GM12878 (cell line): ENCODE measurements around the gene ARMC3. TPM values are rescaled to one million over a fixed set of nuclear protein-coding genes. Genes with fewer than 3 reads are reported as not detected.

Source experiments
- ATAC-seq: fragments of 200-7000 bp; cut with Tn5 transposase; 3 replicates; pipeline ENCODE4 v1.9.1; 2020; ENCODE audit warnings: mild to moderate bottlenecking, moderate library complexity
- BruUV-seq: library from RNA; stranded (reverse); fragments of 400-500 nt; replicated peaks from 2 replicates; lab custom pipeline; 2021; lab: Mats Ljungman, UMichigan
- CTCF ChIA-PET: fragments of 300-600 bp; sonication (Branson Sonifier 250); formaldehyde crosslinking; extraction: SDS; loops from one replicate; lab custom pipeline; 2021; ENCODE audit warnings: inconsistent platforms; lab: Yijun Ruan, JAX
- POLR2A ChIA-PET: fragments of 350-600 bp; formaldehyde crosslinking; extraction: SDS; loops from one replicate; lab custom pipeline; 2021; ENCODE audit warnings: inconsistent platforms; lab: Charles Lee
- RAD21 ChIA-PET: fragments of 300-600 bp; sonication (Branson Sonifier 250); formaldehyde crosslinking; loops from one replicate; lab custom pipeline; 2023; ENCODE audit warnings: antibody characterized with exemption; ENCODE audit not compliant: unreplicated experiment; lab: Charles Lee
- SMC1A ChIA-PET: fragments of 300-600 bp; sonication (Branson Sonifier 250); formaldehyde crosslinking; loops from one replicate; lab custom pipeline; 2023; ENCODE audit not compliant: unreplicated experiment, uncharacterized antibody; lab: Charles Lee
- DNase-seq: peaks from one replicate; pipeline ENCODE4 v3.0.0-alpha.2; 2011; ENCODE audit warnings: low read depth, low spot score
- FAIRE-seq: peaks from 3 replicates; lab custom pipeline; 2011; peaks lifted over from hg19 to GRCh38; lab: Jason Lieb, UNC
- H2AFZ ChIP-seq: 2 replicates; pipeline ENCODE4 v1.6.0; 2011; ENCODE audit warnings: low read depth, low read length, control low read depth; ENCODE audit not compliant: control insufficient read depth
- H3K27ac ChIP-seq: 2 replicates; pipeline ENCODE4 v1.5.1; 2011; ENCODE audit warnings: control low read depth; ENCODE audit not compliant: control insufficient read depth, insufficient read depth
- H3K27me3 ChIP-seq, 2 experiments: replicated peaks in 1 of 2; 2 replicates each; pipeline versions ENCODE4 v1.6.0 to v1.6.1; 2011; ENCODE audit warnings: low read length in 1 of 2; ENCODE audit not compliant: control insufficient read depth in 2 of 2, insufficient read depth in 2 of 2
- H3K36me3 ChIP-seq, 2 experiments: 2 replicates each; pipeline ENCODE4 v1.5.1; 2011; ENCODE audit warnings: low read length in 1 of 2; ENCODE audit not compliant: control insufficient read depth in 2 of 2, insufficient read depth in 2 of 2
- H3K4me1 ChIP-seq: 2 replicates; pipeline ENCODE4 v1.6.1; 2011; ENCODE audit warnings: mild to moderate bottlenecking, low read length, moderate library complexity, mixed read lengths; ENCODE audit not compliant: control insufficient read depth, insufficient read depth
- H3K4me2 ChIP-seq: 2 replicates; pipeline ENCODE4 v1.6.0; 2011; ENCODE audit warnings: control low read depth; ENCODE audit not compliant: control insufficient read depth, insufficient read depth
- H3K4me3 ChIP-seq: fragments of 200-600 bp; sonication (generic); 2 replicates; pipeline ENCODE4 v1.5.1; 2016
- H3K79me2 ChIP-seq: 2 replicates; pipeline ENCODE4 v1.6.0; 2011; ENCODE audit warnings: low read length; ENCODE audit not compliant: control insufficient read depth, insufficient read depth
- H3K9ac ChIP-seq: 2 replicates; pipeline ENCODE4 v1.8.0; 2011; ENCODE audit warnings: low read length, control low read depth, mixed read lengths; ENCODE audit not compliant: control insufficient read depth, insufficient read depth
- H3K9me3 ChIP-seq: replicated peaks from 3 replicates; pipeline ENCODE4 v1.5.1; 2011; ENCODE audit warnings: mild to moderate bottlenecking, low read length; ENCODE audit not compliant: control insufficient read depth, insufficient read depth
- H4K20me1 ChIP-seq: 2 replicates; pipeline ENCODE4 v1.6.0; 2011; ENCODE audit not compliant: control insufficient read depth, insufficient read depth
- BRCA1 ChIP-seq: IDR thresholded peaks from 2 replicates; pipeline ENCODE4 v1.6.1; 2011; ENCODE audit warnings: low read depth, low read length, improper control_type of control experiment
- CEBPB ChIP-seq, 2 experiments: fragments of 150-350 bp in 1 of 2; IDR thresholded peaks; 2 replicates each; pipeline ENCODE4 v1.6.1; 2012 to 2014; ENCODE audit warnings: low read depth in 2 of 2, low read length in 2 of 2, borderline replicate concordance in 1 of 2, inconsistent platforms in 1 of 2
- EP300 ChIP-seq, 2 experiments: fragments of 150-350 bp in 1 of 2; IDR thresholded peaks; 2 replicates each; pipeline ENCODE4 v1.6.1; 2011 to 2012; ENCODE audit warnings: low read depth in 2 of 2, low read length in 2 of 2, borderline replicate concordance in 1 of 2, improper control_type of control experiment in 1 of 2, inconsistent platforms in 1 of 2; ENCODE audit not compliant: control insufficient read depth in 1 of 2
- GATAD2B ChIP-seq: fragments of 450-650 bp; conservative IDR thresholded peaks from 2 replicates; pipeline ENCODE4 v1.6.1; 2017; ENCODE audit warnings: low read depth, mild to moderate bottlenecking, moderate library complexity
- KDM1A ChIP-seq: fragments of 200-600 bp; sonication (generic); IDR thresholded peaks from 2 replicates; pipeline ENCODE4 v1.6.1; 2016; ENCODE audit warnings: borderline replicate concordance
- MEF2A ChIP-seq: IDR thresholded peaks from 2 replicates; pipeline ENCODE4 v1.6.1; 2011; ENCODE audit warnings: low read depth, mild to moderate bottlenecking, low read length, moderate library complexity; ENCODE audit not compliant: insufficient read depth
- PML ChIP-seq: IDR thresholded peaks from 2 replicates; pipeline ENCODE4 v1.6.1; 2012; ENCODE audit warnings: low read length, inconsistent platforms
- SIN3A ChIP-seq: IDR thresholded peaks from 2 replicates; pipeline ENCODE4 v1.6.1; 2012; ENCODE audit warnings: low read depth, low read length, improper control_type of control experiment
- USF2 ChIP-seq: IDR thresholded peaks from 2 replicates; pipeline ENCODE4 v1.6.1; 2011; ENCODE audit warnings: low read depth, low read length, improper control_type of control experiment, borderline replicate concordance
- ZZZ3 ChIP-seq: IDR thresholded peaks from 2 replicates; pipeline ENCODE4 v1.6.1; 2011; ENCODE audit warnings: low read depth; ENCODE audit not compliant: control insufficient read depth, insufficient read length
- WGBS: methylation state at CpG from one replicate; pipeline ENCODE4 v1.1.6; 2016; ENCODE audit warnings: low lambda C conversion rate; ENCODE audit not compliant: insufficient replicate concordance, insufficient coverage; ENCODE audit errors: missing lambda C conversion rate; 5-methylcytosine and 5-hydroxymethylcytosine counted together
- in situ Hi-C: fragments of 300-500 bp; cut with MboI; formaldehyde crosslinking; loops from 9 replicates; pipeline ENCODE4 v1.14.3; 2018; ENCODE audit warnings: mixed read lengths
- intact Hi-C: fragments of 100-400 bp; cut with micrococcal nuclease; formaldehyde crosslinking; loops from one replicate; pipeline ENCODE4 v1.14.2; 2022; ENCODE audit not compliant: unreplicated experiment
- polyA plus RNA-seq, 11 experiments: library from polyadenylated mRNA; depleted of rRNA in 4 of 11; unstranded in 6 of 11; stranded (reverse) in 5 of 11; fragments of >200 nt; fragmentation: Nextera tagmentation in 4 of 11; fragmentation: Illumina TruSeq in 1 of 11; extraction: Ambion mirVana in 4 of 11; extraction: Trizol in 1 of 11; gene quantifications; 1 replicate in 1 of 11; 2 replicates in 10 of 11; pipeline versions ENCODE4 v1.2.1 to v1.2.3, GENCODE V29; 2011 to 2016; ENCODE audit warnings: inconsistent platforms in 2 of 11, missing spikeins in 2 of 11, low read depth in 1 of 11
- total RNA-seq, 4 experiments: library from RNA; depleted of rRNA in 3 of 4; stranded (reverse); fragments of >200 nt in 3 of 4; fragmentation: Illumina TruSeq in 1 of 4; extraction: Trizol in 1 of 4; gene quantifications; 2 replicates each; pipeline versions ENCODE4 v1.2.1 to v1.2.3, GENCODE V29; 2013 to 2021
- TF ChIP-seq, protein P1 (sequence below): IDR thresholded peaks from 2 replicates; pipeline ENCODE4 v1.6.1; 2012; ENCODE audit warnings: low read depth, low read length, improper control_type of control experiment
- TF ChIP-seq, protein P2 (sequence below): fragments of 450-650 bp; IDR thresholded peaks from 2 replicates; pipeline ENCODE4 v1.6.1; 2014; ENCODE audit warnings: mild to moderate bottlenecking

ARMC3 gene
- total and polyA plus RNA-seq, 10 of the 15 experiments (the other 5 are each of a cell fraction or from before 2014, with no cell fraction given), result 0.01 to 0.06 TPM; not detected in 8

GRCh38 chr10:23037152-23037551, 109.3 kb downstream of the ARMC3 start:
- no peak overlapping the region for H3K9ac ChIP-seq
- H3K4me2 ChIP-seq, result no peak overlapping the region
- no peak overlapping the region for H3K4me3 ChIP-seq
- no TSS peak for BruUV-seq
- H3K36me3 ChIP-seq, result no peaks in the 10 kb centered on the region
- RAD21 ChIA-PET, result no interaction called here
- POLR2A ChIA-PET, result no interaction called here
- no peaks in the 10 kb centered on the region; a peak in 1 of 4 replicates for H3K27me3 ChIP-seq
- H2AFZ ChIP-seq, result no peak overlapping the region
- TF ChIP-seq PML, result no peak
- no peaks in the 10 kb centered on the region for H4K20me1 ChIP-seq
- DNase-seq, result no peak
- no peak for FAIRE-seq
- no peaks in the 10 kb centered on the region for H3K9me3 ChIP-seq
- CTCF ChIA-PET, result interaction anchor here (0.6 kb wide), 1 partner anchor 10 kb away, joined by 3 read pairs; no protein-coding TSS in a partner anchor
- intact Hi-C loops, result no loop called here
- in situ Hi-C loops, result no loop called here
- H3K4me1 ChIP-seq, result no peaks in the 10 kb centered on the region
- SMC1A ChIA-PET, result no interaction called here
- WGBS, result 50% methylated on average over 10 of the region's 10 CpGs
- no peak for ATAC-seq
- no peaks in the 10 kb centered on the region for H3K79me2 ChIP-seq
- H3K27ac ChIP-seq, result no peak overlapping the region

GRCh38 chr10:23037561-23037960, 109.7 kb downstream of the ARMC3 start:
- ChIA-PET CTCF (interaction anchor here (0.6 kb wide), 1 partner anchor 11 kb away, joined by 3 read pairs; no protein-coding TSS in a partner anchor), SMC1A (no interaction called here), POLR2A (no interaction called here), RAD21 (no interaction called here)
- Histone ChIP-seq H3K79me2 (no peaks in the 10 kb centered on the region), H3K36me3 (no peaks in the 10 kb centered on the region), H3K9me3 (no peaks in the 10 kb centered on the region), H3K4me3 (no peak overlapping the region), H3K4me1 (no peaks in the 10 kb centered on the region), H3K27me3 (no peaks in the 10 kb centered on the region; a peak in 1 of 4 replicates), H3K9ac (no peak overlapping the region), H3K27ac (no peak overlapping the region), H4K20me1 (no peaks in the 10 kb centered on the region), H2AFZ (no peak overlapping the region), H3K4me2 (no peak overlapping the region)
- no peak for ATAC-seq
- DNase-seq, result no peak
- FAIRE-seq, result no peak
- TF ChIP-seq, protein P1, sequence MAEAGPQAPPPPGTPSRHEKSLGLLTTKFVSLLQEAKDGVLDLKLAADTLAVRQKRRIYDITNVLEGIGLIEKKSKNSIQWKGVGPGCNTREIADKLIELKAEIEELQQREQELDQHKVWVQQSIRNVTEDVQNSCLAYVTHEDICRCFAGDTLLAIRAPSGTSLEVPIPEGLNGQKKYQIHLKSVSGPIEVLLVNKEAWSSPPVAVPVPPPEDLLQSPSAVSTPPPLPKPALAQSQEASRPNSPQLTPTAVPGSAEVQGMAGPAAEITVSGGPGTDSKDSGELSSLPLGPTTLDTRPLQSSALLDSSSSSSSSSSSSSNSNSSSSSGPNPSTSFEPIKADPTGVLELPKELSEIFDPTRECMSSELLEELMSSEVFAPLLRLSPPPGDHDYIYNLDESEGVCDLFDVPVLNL, result no peak
- TF ChIP-seq ZZZ3, result no peak
- no peak for TF ChIP-seq KDM1A
- TF ChIP-seq GATAD2B, result no peak
- TF ChIP-seq USF2, result no peak
- no peak for TF ChIP-seq CEBPB (IDR thresholded peaks at IDR 0.05; ENCODE audit: borderline replicate concordance in 1 of 2, low read depth in 2 of 2, low read length in 2 of 2)
- TF ChIP-seq, protein P2, sequence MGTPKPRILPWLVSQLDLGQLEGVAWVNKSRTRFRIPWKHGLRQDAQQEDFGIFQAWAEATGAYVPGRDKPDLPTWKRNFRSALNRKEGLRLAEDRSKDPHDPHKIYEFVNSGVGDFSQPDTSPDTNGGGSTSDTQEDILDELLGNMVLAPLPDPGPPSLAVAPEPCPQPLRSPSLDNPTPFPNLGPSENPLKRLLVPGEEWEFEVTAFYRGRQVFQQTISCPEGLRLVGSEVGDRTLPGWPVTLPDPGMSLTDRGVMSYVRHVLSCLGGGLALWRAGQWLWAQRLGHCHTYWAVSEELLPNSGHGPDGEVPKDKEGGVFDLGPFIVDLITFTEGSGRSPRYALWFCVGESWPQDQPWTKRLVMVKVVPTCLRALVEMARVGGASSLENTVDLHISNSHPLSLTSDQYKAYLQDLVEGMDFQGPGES, result no peak
- no peak for TF ChIP-seq BRCA1
- no peak for TF ChIP-seq MEF2A
- TF ChIP-seq EP300 (IDR thresholded peaks at IDR 0.05; ENCODE audit: borderline replicate concordance in 1 of 2, control insufficient read depth in 1 of 2, low read depth in 2 of 2, low read length in 2 of 2), result no peak
- no peak for TF ChIP-seq SIN3A
- WGBS, result 53% methylated on average over 4 of the region's 4 CpGs
- intact Hi-C loops, result no loop called here
- in situ Hi-C loops, result no loop called here
- BruUV-seq, result no TSS peak
